GM12875 (cell line): ENCODE measurements around the gene LAD1.

Source experiments
- H3K4me3 ChIP-seq: one replicate; pipeline ENCODE4 v1.5.1; 2011; ENCODE audit warnings: low read depth, low read length, control low read depth
- TF ChIP-seq, protein P1 (sequence below): IDR thresholded peaks from 2 replicates; pipeline ENCODE4 v1.5.1; 2011; ENCODE audit warnings: low read depth, mild to moderate bottlenecking, control low read depth, inconsistent platforms, low read length, moderate library complexity, borderline replicate concordance; ENCODE audit not compliant: insufficient read depth

Gene LAD1

DNA sequence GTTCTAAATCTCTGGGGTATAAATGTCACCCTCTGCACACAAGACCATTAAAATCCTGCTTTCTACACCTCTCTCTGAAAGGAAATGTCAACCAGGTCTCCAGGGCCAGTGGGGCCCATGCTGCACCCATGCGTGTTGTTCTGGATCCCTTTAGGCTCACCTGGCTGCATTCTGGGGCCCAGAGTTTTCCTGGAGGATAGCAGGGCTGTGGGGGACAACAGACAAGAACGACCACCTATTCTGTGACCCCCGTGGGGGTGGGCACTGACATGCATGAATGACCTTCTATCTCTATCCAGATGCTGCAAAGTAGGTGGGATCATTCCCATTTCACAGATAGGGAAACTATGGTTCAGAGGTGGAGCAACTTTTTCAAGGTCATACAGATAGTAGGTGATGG is 63.2 kb downstream of the LAD1 start:
- TF ChIP-seq, protein P1, sequence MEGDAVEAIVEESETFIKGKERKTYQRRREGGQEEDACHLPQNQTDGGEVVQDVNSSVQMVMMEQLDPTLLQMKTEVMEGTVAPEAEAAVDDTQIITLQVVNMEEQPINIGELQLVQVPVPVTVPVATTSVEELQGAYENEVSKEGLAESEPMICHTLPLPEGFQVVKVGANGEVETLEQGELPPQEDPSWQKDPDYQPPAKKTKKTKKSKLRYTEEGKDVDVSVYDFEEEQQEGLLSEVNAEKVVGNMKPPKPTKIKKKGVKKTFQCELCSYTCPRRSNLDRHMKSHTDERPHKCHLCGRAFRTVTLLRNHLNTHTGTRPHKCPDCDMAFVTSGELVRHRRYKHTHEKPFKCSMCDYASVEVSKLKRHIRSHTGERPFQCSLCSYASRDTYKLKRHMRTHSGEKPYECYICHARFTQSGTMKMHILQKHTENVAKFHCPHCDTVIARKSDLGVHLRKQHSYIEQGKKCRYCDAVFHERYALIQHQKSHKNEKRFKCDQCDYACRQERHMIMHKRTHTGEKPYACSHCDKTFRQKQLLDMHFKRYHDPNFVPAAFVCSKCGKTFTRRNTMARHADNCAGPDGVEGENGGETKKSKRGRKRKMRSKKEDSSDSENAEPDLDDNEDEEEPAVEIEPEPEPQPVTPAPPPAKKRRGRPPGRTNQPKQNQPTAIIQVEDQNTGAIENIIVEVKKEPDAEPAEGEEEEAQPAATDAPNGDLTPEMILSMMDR: no peak
- H3K4me3 ChIP-seq: no peak overlapping the region

DNA sequence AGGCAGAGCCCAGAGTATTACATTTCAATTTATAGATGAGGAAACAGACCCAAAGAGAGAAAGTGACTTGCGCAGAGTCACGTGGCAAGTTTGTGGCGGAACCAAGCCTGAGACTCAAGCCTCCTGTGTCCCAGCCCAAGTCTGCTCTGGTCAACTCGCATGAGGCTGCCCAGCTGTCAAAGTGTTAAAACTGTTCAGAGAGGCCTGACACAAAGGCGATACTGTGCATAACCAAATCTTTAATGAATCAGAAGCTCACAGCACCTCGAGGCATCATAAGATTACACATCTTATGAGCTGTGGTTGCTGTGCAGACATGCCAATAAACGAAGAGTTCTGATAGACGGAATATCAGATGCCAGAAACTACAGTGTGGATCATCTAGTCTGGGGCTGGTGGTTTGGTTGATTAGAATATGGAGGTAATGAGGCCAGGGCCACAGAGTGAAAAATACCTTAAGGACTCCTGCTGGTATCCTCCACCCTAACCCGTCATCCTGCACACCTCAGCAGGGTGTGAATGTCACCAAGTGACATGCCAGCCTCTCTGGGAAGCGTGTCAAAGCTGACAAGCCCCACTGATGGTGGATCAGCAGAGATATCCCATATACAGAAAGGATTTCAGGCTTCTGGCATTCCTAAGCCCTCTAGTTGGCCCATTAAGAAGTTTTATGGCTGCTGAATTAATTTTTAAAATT is 63.8 kb downstream of the LAD1 start:
- TF ChIP-seq, protein P1: no peak

DNA sequence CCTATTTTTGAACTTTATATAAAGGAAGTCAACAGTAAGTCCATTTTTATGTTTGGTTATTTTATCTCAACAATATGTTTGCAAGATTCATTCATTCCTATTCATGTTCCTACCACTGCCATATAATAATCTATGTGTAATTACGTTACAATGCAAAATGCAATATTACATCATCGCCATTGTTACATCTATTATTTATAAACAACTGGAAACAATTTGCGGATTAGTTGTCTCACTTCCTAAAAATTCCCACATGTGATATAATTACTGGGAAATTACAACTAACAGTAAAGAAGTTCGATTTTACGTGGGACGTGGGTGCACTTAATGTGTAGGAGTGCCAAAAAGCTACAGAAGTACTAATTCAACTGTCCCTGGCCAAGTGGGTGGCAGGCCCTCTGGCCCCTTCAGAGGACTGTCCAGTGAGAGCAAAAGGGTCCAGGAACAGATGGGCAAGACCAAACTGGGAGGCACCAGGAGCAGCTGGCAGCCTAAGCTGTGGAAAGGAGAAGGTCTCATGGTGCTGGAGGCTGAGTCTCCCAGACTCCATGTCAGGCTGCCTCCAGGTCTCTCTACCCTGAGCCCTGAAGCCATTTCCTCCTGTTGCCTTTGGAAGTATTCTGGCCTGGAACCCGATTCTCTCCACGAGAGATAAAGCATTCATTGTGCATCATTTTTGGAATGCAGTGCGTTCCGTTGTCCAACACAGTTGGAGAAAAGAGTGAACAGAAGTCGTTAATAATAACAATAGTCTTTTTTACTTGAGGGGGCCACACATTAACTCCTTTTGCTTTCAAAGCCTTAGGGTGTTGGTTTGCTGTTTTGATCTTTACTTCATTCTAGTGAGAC is 64.6 kb downstream of the LAD1 start:
- no peak overlapping the region for H3K4me3 ChIP-seq
- TF ChIP-seq, protein P1: no peak

More for the DNA sequence above, 63.8 kb downstream of the LAD1 start:
- H3K4me3 ChIP-seq: no peak overlapping the region

DNA sequence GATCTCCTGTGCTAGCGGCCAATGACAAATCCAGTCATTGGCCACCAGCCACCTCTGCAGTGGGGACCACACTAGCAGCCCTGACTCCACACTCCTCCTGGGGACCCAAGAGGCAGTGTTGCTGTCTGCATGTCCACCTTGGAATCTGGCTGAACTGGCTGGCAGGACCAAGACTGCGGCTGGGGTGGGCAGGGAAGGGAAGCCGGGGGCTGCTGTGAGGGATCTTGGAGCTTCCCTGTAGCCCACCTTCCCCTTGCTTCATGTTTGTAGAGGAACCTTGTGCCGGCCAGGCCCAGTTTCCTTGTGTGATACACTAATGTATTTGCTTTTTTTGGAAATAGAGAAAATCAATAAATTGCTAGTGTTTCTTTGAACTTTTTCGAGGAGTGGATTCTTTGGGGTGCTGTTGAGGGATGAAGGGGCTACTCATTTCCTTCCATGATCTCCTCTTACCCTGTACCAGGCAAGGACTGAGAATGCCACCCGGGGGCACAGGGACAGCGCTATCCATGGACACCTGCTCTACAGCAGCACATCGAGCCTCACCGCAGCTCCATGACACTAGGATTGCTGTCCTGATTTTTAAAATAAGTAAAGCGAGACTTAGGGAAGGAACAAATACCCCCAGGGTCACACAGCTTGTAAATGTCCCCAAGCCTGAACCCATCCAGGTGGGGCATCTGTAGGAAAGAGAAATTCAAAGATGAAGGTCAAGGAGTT is 66.3 kb downstream of the LAD1 start:
- no peak overlapping the region for H3K4me3 ChIP-seq
- TF ChIP-seq, protein P1: no peak

DNA sequence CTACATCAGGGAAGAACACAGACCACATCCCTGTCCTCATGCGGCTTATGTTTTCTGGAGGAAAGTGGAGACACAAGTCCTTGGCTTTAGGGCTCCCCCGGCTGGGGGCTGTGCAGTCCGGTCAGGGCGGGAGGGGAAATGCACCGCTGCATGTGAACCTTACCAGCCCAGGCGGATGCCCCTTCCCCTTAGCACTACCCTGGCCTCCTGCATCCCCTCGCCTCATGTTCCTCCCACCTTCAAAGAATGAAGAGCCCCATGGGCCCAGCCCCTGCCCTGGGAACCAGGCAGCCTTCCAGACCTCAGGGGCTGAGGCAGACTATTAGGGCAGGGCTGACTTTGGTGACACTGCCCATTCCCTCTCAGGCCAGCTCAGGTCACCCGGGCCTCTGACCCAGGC is 67.1 kb downstream of the LAD1 start:
- H3K4me3 ChIP-seq: no peak overlapping the region
- TF ChIP-seq, protein P1: no peak

DNA sequence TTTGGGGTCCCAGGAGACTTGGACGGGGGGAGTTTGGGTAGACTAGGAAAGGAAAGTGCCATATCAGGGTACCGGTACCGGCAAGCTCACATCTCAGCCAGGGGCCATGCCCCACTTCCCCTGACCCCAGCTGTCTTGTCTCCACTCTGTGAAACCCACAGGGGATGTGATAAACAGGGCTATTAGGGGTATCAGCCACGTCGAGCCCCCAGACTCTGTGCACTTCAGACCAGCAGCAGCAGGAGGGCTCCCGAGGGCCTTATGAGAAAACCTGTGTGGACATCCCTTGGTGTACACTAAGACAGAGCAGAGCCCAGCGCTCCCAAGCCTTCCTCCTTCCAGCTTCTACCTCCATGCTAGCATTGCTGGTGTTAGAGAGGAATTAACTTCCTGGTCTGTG is 68.0 kb downstream of the LAD1 start:
- no peak overlapping the region for H3K4me3 ChIP-seq
- TF ChIP-seq, protein P1: no peak
